GM18499 (cell line): ENCODE measurements around the gene ZNF236.

Source experiments
- ATAC-seq: cut with Tn5 transposase; IDR thresholded peaks from one replicate; pipeline ENCODE4 v1.9.1; 2021; ENCODE audit warnings: moderate number of reproducible peaks; ENCODE audit not compliant: insufficient read depth, unreplicated experiment

The ZNF236 gene

GRCh38 chr18:76997951-76998808 is 175.8 kb downstream of the ZNF236 start:
- ATAC-seq = no peak

- ATAC-seq = no peak
Measured at GRCh38 chr18:76999077-76999476, 176.7 kb downstream of the ZNF236 start.

GRCh38 chr18:77000527-77000926 is 178.2 kb downstream of the ZNF236 start:
- ATAC-seq = no peak

- no peak for ATAC-seq
Measured at GRCh38 chr18:77001041-77001440, 178.7 kb downstream of the ZNF236 start.

- ATAC-seq = no peak
Measured at GRCh38 chr18:77001979-77002378, 179.6 kb downstream of the ZNF236 start.

- no peak for ATAC-seq
Measured at GRCh38 chr18:77002496-77002895, 180.1 kb downstream of the ZNF236 start.

- ATAC-seq = no peak
Measured at GRCh38 chr18:77003316-77003715, 181.0 kb downstream of the ZNF236 start.

GRCh38 chr18:77004555-77005380 is 182.4 kb downstream of the ZNF236 start:
- no peak for ATAC-seq

- ATAC-seq = no peak
Measured at GRCh38 chr18:77005651-77006195, 183.4 kb downstream of the ZNF236 start.

GRCh38 chr18:77006305-77007175 is 184.2 kb downstream of the ZNF236 start:
- ATAC-seq = no peak

- no peak for ATAC-seq
Measured at GRCh38 chr18:77007251-77007650, 184.9 kb downstream of the ZNF236 start.

- no peak for ATAC-seq
Measured at GRCh38 chr18:77008006-77008405, 185.6 kb downstream of the ZNF236 start.

GRCh38 chr18:77008576-77009315 is 186.4 kb downstream of the ZNF236 start:
- no peak for ATAC-seq

- ATAC-seq = no peak
Measured at GRCh38 chr18:77009675-77010074, 187.3 kb downstream of the ZNF236 start.

GRCh38 chr18:77012120-77012519 is 189.8 kb downstream of the ZNF236 start:
- ATAC-seq = no peak

- ATAC-seq = no peak
Measured at GRCh38 chr18:77012806-77013541, 190.6 kb downstream of the ZNF236 start.

- no peak for ATAC-seq
Measured at GRCh38 chr18:77013811-77014521, 191.6 kb downstream of the ZNF236 start.

- no peak for ATAC-seq
Measured at GRCh38 chr18:77014538-77014937, 192.2 kb downstream of the ZNF236 start.
